Measurements from ENCODE around the gene SERPINF2.

DNA sequence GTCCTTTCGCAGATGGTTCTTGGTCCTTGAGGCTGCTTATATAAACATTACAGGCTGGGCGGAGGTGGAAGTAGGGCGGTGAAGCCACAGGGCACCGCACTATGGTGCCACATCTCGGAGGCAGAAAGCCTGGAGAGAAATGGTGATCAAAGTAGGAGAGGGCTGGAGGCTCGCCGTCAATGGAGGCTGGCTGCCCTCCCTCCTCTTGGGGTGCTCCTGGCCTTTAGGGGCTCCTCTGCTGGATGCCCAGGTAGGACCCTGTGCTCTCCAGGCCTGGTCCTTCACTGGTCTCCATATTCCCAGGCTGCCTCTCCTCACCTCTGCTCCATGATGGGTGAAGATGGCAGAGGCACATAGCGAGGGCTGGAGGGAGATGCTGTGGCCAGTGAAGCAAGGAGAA, 30.4 kb upstream of the SERPINF2 start:
- no peak for TF ChIP-seq EZH2 (IDR thresholded peaks at IDR 0.05)
- TF ChIP-seq POLR2AphosphoS5 (IDR thresholded peaks at IDR 0.05; ENCODE audit: borderline replicate concordance, low read depth, low read length): no peak
